B cell (primary cell): Measurements from ENCODE around the gene DUOXA2. TPM values are rescaled to one million over a fixed set of nuclear protein-coding genes. Genes with fewer than 3 reads are reported as not detected.

Experiments used
- ATAC-seq: fragments of 200-7000 bp; cut with Tn5 transposase; one replicate; pipeline ENCODE4 v1.10.0; 2021; ENCODE audit warnings: low read depth, mild to moderate bottlenecking, moderate number of reproducible peaks, moderate library complexity
- CTCF ChIA-PET: fragments of 350-600 bp; sonication (Branson Sonifier 250); formaldehyde crosslinking; loops from one replicate; lab custom pipeline; 2021; ENCODE audit warnings: antibody characterized with exemption, inconsistent platforms; lab: Charles Lee
- POLR2A ChIA-PET: fragments of 350-600 bp; sonication (Branson Sonifier 250); formaldehyde crosslinking; loops from one replicate; lab custom pipeline; 2021; ENCODE audit warnings: antibody characterized with exemption; lab: Charles Lee
- DNase-seq: peaks from one replicate; pipeline ENCODE4 v3.0.0; 2013
- H2AFZ ChIP-seq: 2 replicates; pipeline ENCODE4 v1.6.1; 2012; ENCODE audit warnings: mild to moderate bottlenecking, low read depth, low read length; ENCODE audit not compliant: insufficient read depth, poor library complexity, severe bottlenecking
- H3K27ac ChIP-seq, 2 donors: 1 replicate in 1 of 2; 2 replicates in 1 of 2; pipeline ENCODE4 v1.5.1; 2012 to 2013; ENCODE audit warnings: low read length in 2 of 2, mild to moderate bottlenecking in 2 of 2, moderate library complexity in 1 of 2
- H3K27me3 ChIP-seq, 4 experiments: fragments of 200-600 bp in 1 of 4; sonication (generic) in 1 of 4; replicated peaks in 1 of 4; 1 replicate in 2 of 4; 2 replicates in 2 of 4; pipeline versions ENCODE4 v1.6.1 to v1.7.0; 2013 to 2016; ENCODE audit warnings: low read length in 3 of 4, mild to moderate bottlenecking in 2 of 4, mixed read lengths in 1 of 4, moderate library complexity in 1 of 4; ENCODE audit not compliant: insufficient read depth in 4 of 4, control insufficient read depth in 3 of 4; ENCODE audit errors: control extremely low read depth in 1 of 4
- H3K36me3 ChIP-seq, 2 experiments: replicated peaks in 1 of 2; 1 replicate in 1 of 2; 2 replicates in 1 of 2; pipeline versions ENCODE4 v1.6.1 to v1.7.1; 2013; ENCODE audit warnings: low read length in 1 of 2; ENCODE audit not compliant: insufficient read depth in 2 of 2, control insufficient read depth in 1 of 2; ENCODE audit errors: control extremely low read depth in 1 of 2, extremely low read depth in 1 of 2
- H3K4me1 ChIP-seq, 2 donors: fragments of 200-600 bp in 1 of 2; sonication (generic) in 1 of 2; 1 replicate in 1 of 2; 2 replicates in 1 of 2; pipeline versions ENCODE4 v1.5.1 to v1.6.1; 2013 to 2017; ENCODE audit warnings: low read length in 2 of 2; ENCODE audit not compliant: control insufficient read depth in 2 of 2, insufficient read depth in 2 of 2
- H3K4me2 ChIP-seq: replicated peaks from 2 replicates; pipeline ENCODE3; 2012; ENCODE audit warnings: mild to moderate bottlenecking, low read depth, low read length; ENCODE audit not compliant: poor library complexity, severe bottlenecking
- H3K4me3 ChIP-seq, 5 experiments: fragments of 200-600 bp in 1 of 5; sonication (generic) in 1 of 5; 1 replicate in 3 of 5; 2 replicates in 2 of 5; pipeline versions ENCODE4 v1.5.1 to v1.7.0; 2011 to 2016; ENCODE audit warnings: low read length in 4 of 5, mild to moderate bottlenecking in 4 of 5, low read depth in 2 of 5, control low read depth in 1 of 5, moderate library complexity in 1 of 5; ENCODE audit not compliant: insufficient read depth in 1 of 5; ENCODE audit errors: control extremely low read depth in 1 of 5, extremely low read depth in 1 of 5
- H3K79me2 ChIP-seq: fragments of 200-600 bp; sonication (generic); one replicate; pipeline ENCODE4 v1.6.0; 2016; ENCODE audit warnings: low read length; ENCODE audit not compliant: control insufficient read depth, insufficient read depth
- H3K9ac ChIP-seq: fragments of 200-600 bp; sonication (generic); 2 replicates; pipeline ENCODE4 v1.6.1; 2017; ENCODE audit warnings: mild to moderate bottlenecking, low read length, moderate library complexity
- H3K9me3 ChIP-seq, 3 donors: one replicate each; pipeline versions ENCODE4 v1.6.1 to v1.7.1; 2013; ENCODE audit warnings: low read length in 2 of 3; ENCODE audit not compliant: control insufficient read depth in 2 of 3, insufficient read depth in 1 of 3; ENCODE audit errors: control extremely low read depth in 1 of 3
- H4K20me1 ChIP-seq: 2 replicates; pipeline ENCODE4 v1.6.0; 2012; ENCODE audit warnings: mild to moderate bottlenecking, low read length; ENCODE audit not compliant: insufficient read depth, control insufficient read depth, poor library complexity, severe bottlenecking
- H3K27ac Mint-ChIP-seq: one replicate; pipeline ENCODE4 v1.8.0; 2021; ENCODE audit warnings: mixed read lengths
- H3K27me3 Mint-ChIP-seq: one replicate; pipeline ENCODE4 v1.8.0; 2021; ENCODE audit warnings: mixed read lengths
- H3K4me1 Mint-ChIP-seq: one replicate; pipeline ENCODE4 v1.8.0; 2021; ENCODE audit warnings: mixed read lengths
- H3K4me3 Mint-ChIP-seq: one replicate; pipeline ENCODE4 v1.8.0; 2021; ENCODE audit warnings: mixed read lengths
- H3K9me3 Mint-ChIP-seq: one replicate; pipeline ENCODE4 v1.8.0; 2022; ENCODE audit warnings: mixed read lengths; ENCODE audit not compliant: insufficient read depth
- EZH2 ChIP-seq: IDR thresholded peaks from 2 replicates; pipeline ENCODE4 v1.6.1; 2012; ENCODE audit warnings: borderline replicate concordance, low read depth, mild to moderate bottlenecking, moderate library complexity, low read length; ENCODE audit not compliant: insufficient read depth, poor library complexity, severe bottlenecking
- WGBS: methylation state at CpG from one replicate; pipeline ENCODE4 v1.1.5; 2013; ENCODE audit warnings: missing lambda C conversion rate; ENCODE audit not compliant: insufficient coverage; 5-methylcytosine and 5-hydroxymethylcytosine counted together
- intact Hi-C: fragments of 100-400 bp; cut with micrococcal nuclease; formaldehyde crosslinking; loops from one replicate; pipeline ENCODE4 v1.10.0; 2022
- polyA plus RNA-seq: library from polyadenylated mRNA; depleted of rRNA; stranded (reverse); fragments of >200 nt; gene quantifications from 2 replicates; pipeline ENCODE4 v1.2.3, GENCODE V29; 2012
- total RNA-seq, 2 donors: library from RNA; stranded (reverse); fragments of 120-200 nt in 1 of 2; gene quantifications; 1 replicate in 1 of 2; 2 replicates in 1 of 2; pipeline versions ENCODE4 v1.2.3 to v1.2.4, GENCODE V29; 2013 to 2022
- TF ChIP-seq, protein P1 (sequence below): fragments of 200-600 bp; IDR thresholded peaks from one replicate; pipeline ENCODE4 v1.8.0; 2022; ENCODE audit warnings: antibody characterized with exemption, mild to moderate bottlenecking

Gene DUOXA2
- total and polyA plus RNA-seq, 2 donors (not counting 1 experiment from before 2014, with no cell fraction given) = not detected

GRCh38 chr15:45123397-45123796 is 9.3 kb downstream of the DUOXA2 start:
- H3K4me1 ChIP-seq = peaks cover 0 to under 1% of the 10 kb centered on the region in 2 donors
- H3K36me3 ChIP-seq = no peaks in the 10 kb centered on the region
- H3K4me3 Mint-ChIP-seq = no peak overlapping the region
- no peak overlapping the region for H3K4me2 ChIP-seq
- H3K9me3 ChIP-seq = no peaks in the 10 kb centered on the region
- H3K4me3 ChIP-seq = no peak overlapping the region
- H3K27ac ChIP-seq = no peak overlapping the region
- no peaks in the 10 kb centered on the region for H4K20me1 ChIP-seq
- no peak overlapping the region for H3K27ac Mint-ChIP-seq
- TF ChIP-seq, protein P1, sequence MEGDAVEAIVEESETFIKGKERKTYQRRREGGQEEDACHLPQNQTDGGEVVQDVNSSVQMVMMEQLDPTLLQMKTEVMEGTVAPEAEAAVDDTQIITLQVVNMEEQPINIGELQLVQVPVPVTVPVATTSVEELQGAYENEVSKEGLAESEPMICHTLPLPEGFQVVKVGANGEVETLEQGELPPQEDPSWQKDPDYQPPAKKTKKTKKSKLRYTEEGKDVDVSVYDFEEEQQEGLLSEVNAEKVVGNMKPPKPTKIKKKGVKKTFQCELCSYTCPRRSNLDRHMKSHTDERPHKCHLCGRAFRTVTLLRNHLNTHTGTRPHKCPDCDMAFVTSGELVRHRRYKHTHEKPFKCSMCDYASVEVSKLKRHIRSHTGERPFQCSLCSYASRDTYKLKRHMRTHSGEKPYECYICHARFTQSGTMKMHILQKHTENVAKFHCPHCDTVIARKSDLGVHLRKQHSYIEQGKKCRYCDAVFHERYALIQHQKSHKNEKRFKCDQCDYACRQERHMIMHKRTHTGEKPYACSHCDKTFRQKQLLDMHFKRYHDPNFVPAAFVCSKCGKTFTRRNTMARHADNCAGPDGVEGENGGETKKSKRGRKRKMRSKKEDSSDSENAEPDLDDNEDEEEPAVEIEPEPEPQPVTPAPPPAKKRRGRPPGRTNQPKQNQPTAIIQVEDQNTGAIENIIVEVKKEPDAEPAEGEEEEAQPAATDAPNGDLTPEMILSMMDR = no peak
- TF ChIP-seq EZH2 = no peak
- CTCF ChIA-PET = interaction anchor here (0.6 to 1.4 kb wide), 5 partner anchors 9 to 461 kb away, joined by 3 to 5 read pairs (median 4); no protein-coding TSS in a partner anchor
- no peak overlapping the region for H2AFZ ChIP-seq
- ATAC-seq (no peak), DNase-seq (no peak)
- H3K9me3 Mint-ChIP-seq = no peaks in the 10 kb centered on the region
- H3K4me1 Mint-ChIP-seq = peaks cover 3% of the 10 kb centered on the region
- peaks cover 59% of the 10 kb centered on the region for H3K27me3 Mint-ChIP-seq
- POLR2A ChIA-PET = no interaction called here
- intact Hi-C loops = no loop called here
- no peaks in the 10 kb centered on the region for H3K79me2 ChIP-seq
- H3K9ac ChIP-seq = no peak overlapping the region
- peaks cover 0 to 44% (median 16%) of the 10 kb centered on the region in 4 experiments for H3K27me3 ChIP-seq

DNA sequence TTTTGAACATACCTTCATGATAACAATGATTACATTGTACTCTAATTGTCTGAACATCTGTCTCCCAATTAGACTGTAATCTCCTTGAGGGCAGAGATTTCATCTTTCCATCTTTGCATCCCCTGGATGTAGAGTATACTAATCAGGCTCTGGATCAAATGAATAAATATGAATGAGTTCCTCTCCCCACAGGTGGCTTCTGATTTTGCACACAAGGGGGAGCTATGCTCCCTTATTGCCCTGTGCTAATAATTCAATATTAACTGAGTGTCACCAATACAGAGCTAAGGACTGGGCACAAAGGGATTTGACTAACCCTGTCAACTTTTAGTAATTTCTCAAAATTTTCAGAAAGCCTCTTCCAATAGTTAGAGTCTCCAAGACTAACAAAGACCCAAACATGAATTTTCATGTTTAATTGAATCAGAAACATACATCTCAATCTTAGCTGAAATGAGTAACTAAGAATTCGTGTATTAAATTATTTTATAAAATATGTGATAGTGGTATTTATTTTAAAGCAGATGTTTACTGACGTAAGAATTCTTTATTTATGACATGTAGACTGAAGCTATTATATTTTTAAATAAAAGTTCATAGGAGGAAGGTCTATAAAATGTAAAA is 12.5 kb downstream of the DUOXA2 start:
- Histone ChIP-seq H3K9me3 (peaks cover 0 to 5% (median 0%) of the 10 kb centered on the region in 3 donors), H3K79me2 (no peaks in the 10 kb centered on the region), H4K20me1 (no peaks in the 10 kb centered on the region), H3K27me3 (peaks cover 0 to 55% (median 28%) of the 10 kb centered on the region in 4 experiments), H3K4me1 (peaks cover 15 to 22% of the 10 kb centered on the region in 2 donors), H3K36me3 (no peaks in the 10 kb centered on the region), H3K9ac (no peak overlapping the region), H3K27ac (no peak overlapping the region), H3K4me3 (no peak overlapping the region), H2AFZ (no peak overlapping the region), H3K4me2 (no peak overlapping the region)
- ATAC-seq (peak; percentile 59), DNase-seq (peak; percentile 70)
- WGBS = no CpG with 5 or more reads among the region's 2 CpGs
- ChIA-PET POLR2A (no interaction called here), CTCF (interaction anchor here (0.6 to 3.5 kb wide), 29 partner anchors 8 to 487 kb away, joined by 3 to 32 read pairs (median 4); partner anchors contain the start of genes DUOX2, DUOXA2 and SHF)
- intact Hi-C loops = loop anchor here (1.0 kb wide), 3 partner anchors 41 to 332 kb away; a partner anchor contains a TSS
- TF ChIP-seq, protein P1 = peak; percentile 93
- TF ChIP-seq EZH2 = no peak
- no peaks in the 10 kb centered on the region for H3K9me3 Mint-ChIP-seq
- H3K27me3 Mint-ChIP-seq = peaks cover 60% of the 10 kb centered on the region
- no peak overlapping the region for H3K4me3 Mint-ChIP-seq
- H3K4me1 Mint-ChIP-seq = peaks cover 8% of the 10 kb centered on the region
- H3K27ac Mint-ChIP-seq = no peak overlapping the region
